GM23338 (cell line): ENCODE data around the gene HKDC1.

Experiments
- CTCF ChIP-seq, 2 experiments: fragments of 200-600 bp in 1 of 2; sonication (generic) in 1 of 2; conservative IDR thresholded peaks; 2 replicates each; pipeline versions ENCODE4 v1.5.1 to v1.6.1; 2016 to 2017; ENCODE audit warnings: antibody characterized with exemption in 2 of 2, low read depth in 2 of 2, mild to moderate bottlenecking in 2 of 2, moderate library complexity in 1 of 2
- EZH2phosphoT487 ChIP-seq: fragments of 200-600 bp; sonication (generic); IDR thresholded peaks from one replicate; pipeline ENCODE4 v1.8.1; 2018; ENCODE audit warnings: antibody characterized with exemption; ENCODE audit not compliant: unreplicated experiment
- POLR2AphosphoS5 ChIP-seq: IDR thresholded peaks from 2 replicates; pipeline ENCODE4 v1.6.1; 2016; ENCODE audit warnings: antibody characterized with exemption, low read depth
- REST ChIP-seq: IDR thresholded peaks from one replicate; pipeline ENCODE4 v1.6.1; 2018; ENCODE audit warnings: antibody characterized with exemption; ENCODE audit not compliant: unreplicated experiment
- ZNF331 ChIP-seq: fragments of 250-450 bp; sonication (Bioruptor Pico); IDR thresholded peaks from 2 replicates; pipeline ENCODE4 v1.5.0; 2020; ENCODE audit warnings: low read depth, mild to moderate bottlenecking, moderate library complexity

- TF ChIP-seq REST = no peak
- TF ChIP-seq EZH2phosphoT487 = no peak
- TF ChIP-seq CTCF (conservative IDR thresholded peaks at IDR 0.05; ENCODE audit: low read depth in 2 of 2) = no peak
- TF ChIP-seq ZNF331 (CRISPR knock-in tag) = no peak
- TF ChIP-seq POLR2AphosphoS5 = no peak
These were observed 75.0 kb downstream of the HKDC1 start for GRCh38 chr10:69295027-69295636.
